ENCODE data around the gene P3H4.
"Not testable (repeated sequence)": the region's sequence is repeated elsewhere in the genome, so short reads cannot be mapped to it uniquely, and the experiment has no call there.

The P3H4 gene

GRCh38 chr17:41792845-41793783, 18.6 kb downstream of the P3H4 start:
- peak in 1 of 2 experiments; percentile 13 for DNase-seq

- no peak for DNase-seq
These were observed 24.7 kb downstream of the P3H4 start for GRCh38 chr17:41787021-41787418.

- DNase-seq: peak; percentile 99
These were observed 25.3 kb downstream of the P3H4 start, which contains the start of gene JUP for GRCh38 chr17:41786227-41787020. JUP (minus strand) TSS chr17:41786711; CDS start chr17:41771854, 14,857 bp downstream.

- DNase-seq: peak; percentile 63 to 72
These were observed 25.9 kb downstream of the P3H4 start for GRCh38 chr17:41785859-41786226.

GRCh38 chr17:41785091-41785858, 26.5 kb downstream of the P3H4 start:
- DNase-seq: peak; percentile 91 to 94

GRCh38 chr17:41784207-41784744, 27.5 kb downstream of the P3H4 start:
- peak; percentile 79 for DNase-seq

GRCh38 chr17:41782142-41782541, 29.6 kb downstream of the P3H4 start:
- DNase-seq: no peak

- no peak for DNase-seq
These were observed 30.2 kb downstream of the P3H4 start for GRCh38 chr17:41781404-41782110.

GRCh38 chr17:41779954-41780353, 31.8 kb downstream of the P3H4 start:
- no peak for DNase-seq

GRCh38 chr17:41777574-41778188, 34.1 kb downstream of the P3H4 start:
- peak; percentile 91 to 92 for DNase-seq

- DNase-seq: no peak
These were observed 34.6 kb downstream of the P3H4 start for GRCh38 chr17:41777157-41777573.

GRCh38 chr17:41776262-41776900, 35.4 kb downstream of the P3H4 start:
- not testable (repeated sequence) for DNase-seq

- no peak for DNase-seq
These were observed 36.1 kb downstream of the P3H4 start for GRCh38 chr17:41775394-41776226.

- no peak for DNase-seq
These were observed 38.0 kb downstream of the P3H4 start for GRCh38 chr17:41773731-41774193.

GRCh38 chr17:41773190-41773588, 38.6 kb downstream of the P3H4 start:
- DNase-seq: peak; percentile 20 to 27

- no peak for DNase-seq
These were observed 39.1 kb downstream of the P3H4 start for GRCh38 chr17:41772586-41773189.

GRCh38 chr17:41772218-41772585, 39.5 kb downstream of the P3H4 start:
- DNase-seq: no peak

GRCh38 chr17:41771389-41772206, 40.2 kb downstream of the P3H4 start:
- no peak for DNase-seq

GRCh38 chr17:41769985-41770384, 41.8 kb downstream of the P3H4 start:
- DNase-seq: no peak

Data from Kasumi-1 (cell line).